ENCODE data around the gene CPNE6.

Gene CPNE6

GRCh38 chr14:24100197-24100981 lies 29.0 kb downstream of the CPNE6 start:
- Histone ChIP-seq H3K36me3 (replicated peaks; ENCODE audit: insufficient read depth, low read length) (no peaks in the 10 kb centered on the region), H3K27me3 (replicated peaks; ENCODE audit: insufficient read depth, low read length) (no peaks in the 10 kb centered on the region), H3F3A (ENCODE audit: insufficient read depth, low read length) (no peaks in the 10 kb centered on the region), H3K27ac (ENCODE audit: low read length) (no peak overlapping the region), H4K20me1 (ENCODE audit: insufficient read depth, low read length) (no peaks in the 10 kb centered on the region), H3K4me3 (ENCODE audit: low read length) (no peak overlapping the region), H3K79me2 (ENCODE audit: low read length) (no peaks in the 10 kb centered on the region), H3K4me2 (ENCODE audit: low read depth, low read length) (no peak overlapping the region), H2AFZ (ENCODE audit: low read length) (no peak overlapping the region), H3K4me1 (ENCODE audit: low read length) (no peaks in the 10 kb centered on the region), H3K9ac (ENCODE audit: low read length) (no peak overlapping the region), H3K9me3 (replicated peaks; ENCODE audit: insufficient read depth, low read length) (no peaks in the 10 kb centered on the region), H3K9me2 (replicated peaks; ENCODE audit: insufficient read depth, low read length) (no peaks in the 10 kb centered on the region)
- TF ChIP-seq EZH2phosphoT487 (IDR thresholded peaks at IDR 0.05; ENCODE audit: low read length) (no peak), EZH2 (optimal IDR thresholded peaks at IDR 0.05; ENCODE audit: low read depth, low read length) (no peak)
- no peak for DNase-seq

GRCh38 chr14:24100982-24101494 lies 29.7 kb downstream of the CPNE6 start:
- H4K20me1 ChIP-seq (ENCODE audit: insufficient read depth, low read length): no peaks in the 10 kb centered on the region
- no peaks in the 10 kb centered on the region for H3K4me1 ChIP-seq (ENCODE audit: low read length)
- H2AFZ ChIP-seq (ENCODE audit: low read length): no peak overlapping the region
- H3F3A ChIP-seq (ENCODE audit: insufficient read depth, low read length): no peaks in the 10 kb centered on the region
- H3K4me2 ChIP-seq (ENCODE audit: low read depth, low read length): no peak overlapping the region
- H3K9me2 ChIP-seq (replicated peaks; ENCODE audit: insufficient read depth, low read length): no peaks in the 10 kb centered on the region
- no peaks in the 10 kb centered on the region for H3K36me3 ChIP-seq (replicated peaks; ENCODE audit: insufficient read depth, low read length)
- H3K27me3 ChIP-seq (replicated peaks; ENCODE audit: insufficient read depth, low read length): no peaks in the 10 kb centered on the region
- no peaks in the 10 kb centered on the region for H3K79me2 ChIP-seq (ENCODE audit: low read length)
- no peaks in the 10 kb centered on the region for H3K9me3 ChIP-seq (replicated peaks; ENCODE audit: insufficient read depth, low read length)
- H3K9ac ChIP-seq (ENCODE audit: low read length): no peak overlapping the region
- DNase-seq: no peak
- no peak overlapping the region for H3K27ac ChIP-seq (ENCODE audit: low read length)
- H3K4me3 ChIP-seq (ENCODE audit: low read length): no peak overlapping the region
- TF ChIP-seq EZH2 (optimal IDR thresholded peaks at IDR 0.05; ENCODE audit: low read depth, low read length) (no peak), CTCF (IDR thresholded peaks at IDR 0.05; ENCODE audit: low read length) (no peak), EZH2phosphoT487 (IDR thresholded peaks at IDR 0.05; ENCODE audit: low read length) (no peak)

GRCh38 chr14:24102357-24103048 lies 31.1 kb downstream of the CPNE6 start:
- Histone ChIP-seq H3K9ac (ENCODE audit: low read length) (no peak overlapping the region), H3K36me3 (replicated peaks; ENCODE audit: insufficient read depth, low read length) (no peaks in the 10 kb centered on the region), H3K4me2 (ENCODE audit: low read depth, low read length) (no peak overlapping the region), H3K79me2 (ENCODE audit: low read length) (no peaks in the 10 kb centered on the region), H3K4me3 (ENCODE audit: low read length) (no peak overlapping the region), H3F3A (ENCODE audit: insufficient read depth, low read length) (no peaks in the 10 kb centered on the region), H4K20me1 (ENCODE audit: insufficient read depth, low read length) (no peaks in the 10 kb centered on the region), H3K4me1 (ENCODE audit: low read length) (no peaks in the 10 kb centered on the region), H3K27me3 (replicated peaks; ENCODE audit: insufficient read depth, low read length) (no peaks in the 10 kb centered on the region), H3K9me3 (replicated peaks; ENCODE audit: insufficient read depth, low read length) (no peaks in the 10 kb centered on the region), H2AFZ (ENCODE audit: low read length) (no peak overlapping the region), H3K9me2 (replicated peaks; ENCODE audit: insufficient read depth, low read length) (no peaks in the 10 kb centered on the region), H3K27ac (ENCODE audit: low read length) (no peak overlapping the region)
- no peak for DNase-seq
- TF ChIP-seq CTCF (IDR thresholded peaks at IDR 0.05; ENCODE audit: low read length): no peak
- no peak for TF ChIP-seq EZH2 (optimal IDR thresholded peaks at IDR 0.05; ENCODE audit: low read depth, low read length)
- no peak for TF ChIP-seq EZH2phosphoT487 (IDR thresholded peaks at IDR 0.05; ENCODE audit: low read length)
